Measurements from ENCODE around the gene FLT3LG. TPM values are rescaled to one million over a fixed set of nuclear protein-coding genes. Genes with fewer than 3 reads are reported as not detected.

Gene FLT3LG
- total and polyA plus RNA-seq, 9 of the 15 experiments (the other 6 are each of a cell fraction or from before 2014, with no cell fraction given), result 0.31 to 6.4 (median 1.1) TPM

DNA sequence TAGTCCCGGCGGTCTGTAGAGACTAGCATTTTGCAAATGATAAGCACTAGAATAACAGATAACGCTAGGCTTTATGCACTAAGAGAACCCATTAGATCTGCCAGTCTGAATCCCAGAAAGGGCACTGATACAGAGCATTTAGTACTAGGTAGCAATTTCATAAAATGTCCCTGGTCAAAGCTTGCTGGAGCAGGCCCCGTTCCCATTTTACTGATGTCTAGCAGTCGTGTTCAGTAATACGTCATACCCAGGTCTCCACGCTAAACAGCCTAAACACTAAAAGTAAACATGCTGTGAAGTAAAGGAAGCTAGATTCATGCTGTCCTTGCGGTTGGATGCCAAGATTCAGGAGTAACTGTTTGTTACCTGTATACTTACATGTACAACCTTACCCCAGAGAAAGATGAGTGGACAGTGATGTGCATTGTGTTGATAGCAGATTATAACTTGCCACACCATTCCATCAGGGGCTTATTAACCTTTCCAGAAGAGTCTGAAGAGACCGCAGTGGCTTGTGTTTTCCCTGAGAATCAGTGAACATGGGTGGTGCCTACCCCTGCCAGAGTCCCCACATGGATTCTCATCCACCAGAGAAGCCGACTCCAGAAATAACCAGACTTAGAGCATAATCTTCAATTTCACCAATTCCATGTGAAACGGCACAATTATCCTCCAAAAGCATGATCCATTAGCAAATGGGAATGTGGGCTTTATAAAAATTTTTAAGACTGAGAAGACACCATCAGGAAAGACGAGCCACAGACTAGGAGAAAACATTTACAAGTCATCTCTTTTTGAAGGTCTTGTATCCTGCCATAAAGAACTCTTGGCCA is 18.8 kb downstream of the FLT3LG start (continued):
- TF ChIP-seq SIN3A (IDR thresholded peaks at IDR 0.05; ENCODE audit: borderline replicate concordance in 2 of 2, control insufficient read depth in 1 of 2, low read depth in 2 of 2, low read length in 2 of 2) (peak; percentile 68 to 76; a peak in 3 of 4 replicates), ZKSCAN1 (IDR thresholded peaks at IDR 0.05; ENCODE audit: low read depth, low read length) (no peak; the same call in 1 of the 2 replicates), TGIF2 (CRISPR knock-in tag; IDR thresholded peaks at IDR 0.05) (no peak), NR2F6 (CRISPR knock-in tag; IDR thresholded peaks at IDR 0.05) (no peak), PHTF2 (CRISPR knock-in tag; IDR thresholded peaks at IDR 0.05) (peak; percentile 20; the same call in 1 of the 2 replicates), FOXK1 (CRISPR knock-in tag; IDR thresholded peaks at IDR 0.05; ENCODE audit: borderline replicate concordance) (0 out of 2 replicates have a peak, but pooled peaks have one; percentile 57), NR4A1 (CRISPR knock-in tag; IDR thresholded peaks at IDR 0.05) (no peak), NR4A1 (tag; IDR thresholded peaks at IDR 0.05) (no peak), ZNF696 (CRISPR knock-in tag; conservative IDR thresholded peaks at IDR 0.05) (peak; percentile 15; the same call in 1 of the 2 replicates), XRCC5 (IDR thresholded peaks at IDR 0.05; ENCODE audit: low read depth, low read length) (no peak), MBD2 (IDR thresholded peaks at IDR 0.05; ENCODE audit: borderline replicate concordance, low read depth) (peak; percentile 52), ELF4 (CRISPR knock-in tag; IDR thresholded peaks at IDR 0.05) (peak; percentile 10; the same call in 1 of the 2 replicates), ZNF347 (CRISPR knock-in tag; IDR thresholded peaks at IDR 0.05; ENCODE audit: low read depth) (0 out of 2 replicates have a peak, but pooled peaks have one; percentile 46), SAFB (IDR thresholded peaks at IDR 0.05; ENCODE audit: borderline replicate concordance, low read depth, low read length) (no peak), ZNF668 (CRISPR knock-in tag; IDR thresholded peaks at IDR 0.05) (no peak), ZNF140 (CRISPR knock-in tag; IDR thresholded peaks at IDR 0.05) (no peak), ZNF76 (CRISPR knock-in tag; IDR thresholded peaks at IDR 0.05; ENCODE audit: borderline replicate concordance) (no peak), RAD21 (CRISPR knock-in tag; conservative IDR thresholded peaks at IDR 0.05 in 1 of 2, IDR thresholded peaks at IDR 0.05 in 1 of 2) (0 out of 4 replicates have a peak, but pooled peaks of 1 of the 2 experiments have one; percentile 5)
- TF ChIP-seq, protein P1, sequence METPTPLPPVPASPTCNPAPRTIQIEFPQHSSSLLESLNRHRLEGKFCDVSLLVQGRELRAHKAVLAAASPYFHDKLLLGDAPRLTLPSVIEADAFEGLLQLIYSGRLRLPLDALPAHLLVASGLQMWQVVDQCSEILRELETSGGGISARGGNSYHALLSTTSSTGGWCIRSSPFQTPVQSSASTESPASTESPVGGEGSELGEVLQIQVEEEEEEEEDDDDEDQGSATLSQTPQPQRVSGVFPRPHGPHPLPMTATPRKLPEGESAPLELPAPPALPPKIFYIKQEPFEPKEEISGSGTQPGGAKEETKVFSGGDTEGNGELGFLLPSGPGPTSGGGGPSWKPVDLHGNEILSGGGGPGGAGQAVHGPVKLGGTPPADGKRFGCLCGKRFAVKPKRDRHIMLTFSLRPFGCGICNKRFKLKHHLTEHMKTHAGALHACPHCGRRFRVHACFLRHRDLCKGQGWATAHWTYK (CRISPR knock-in tag; IDR thresholded peaks at IDR 0.05), result no peak
- TF ChIP-seq, protein P2, sequence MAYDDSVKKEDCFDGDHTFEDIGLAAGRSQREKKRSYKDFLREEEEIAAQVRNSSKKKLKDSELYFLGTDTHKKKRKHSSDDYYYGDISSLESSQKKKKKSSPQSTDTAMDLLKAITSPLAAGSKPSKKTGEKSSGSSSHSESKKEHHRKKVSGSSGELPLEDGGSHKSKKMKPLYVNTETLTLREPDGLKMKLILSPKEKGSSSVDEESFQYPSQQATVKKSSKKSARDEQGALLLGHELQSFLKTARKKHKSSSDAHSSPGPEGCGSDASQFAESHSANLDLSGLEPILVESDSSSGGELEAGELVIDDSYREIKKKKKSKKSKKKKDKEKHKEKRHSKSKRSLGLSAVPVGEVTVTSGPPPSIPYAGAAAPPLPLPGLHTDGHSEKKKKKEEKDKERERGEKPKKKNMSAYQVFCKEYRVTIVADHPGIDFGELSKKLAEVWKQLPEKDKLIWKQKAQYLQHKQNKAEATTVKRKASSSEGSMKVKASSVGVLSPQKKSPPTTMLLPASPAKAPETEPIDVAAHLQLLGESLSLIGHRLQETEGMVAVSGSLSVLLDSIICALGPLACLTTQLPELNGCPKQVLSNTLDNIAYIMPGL (CRISPR knock-in tag; IDR thresholded peaks at IDR 0.05), result no peak; the same call in 1 of the 2 replicates
- TF ChIP-seq, protein P3, sequence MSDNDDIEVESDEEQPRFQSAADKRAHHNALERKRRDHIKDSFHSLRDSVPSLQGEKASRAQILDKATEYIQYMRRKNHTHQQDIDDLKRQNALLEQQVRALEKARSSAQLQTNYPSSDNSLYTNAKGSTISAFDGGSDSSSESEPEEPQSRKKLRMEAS (CRISPR knock-in tag; IDR thresholded peaks at IDR 0.05), result no peak
